ENCODE measurements around the gene FAM193A.
A peak's percentile ranks its signal among the peaks of the same experiment; 100 is the strongest.
"Not testable (repeated sequence)": the region's sequence is repeated elsewhere in the genome, so short reads cannot be mapped to it uniquely, and the experiment has no call there.

The FAM193A gene

DNA sequence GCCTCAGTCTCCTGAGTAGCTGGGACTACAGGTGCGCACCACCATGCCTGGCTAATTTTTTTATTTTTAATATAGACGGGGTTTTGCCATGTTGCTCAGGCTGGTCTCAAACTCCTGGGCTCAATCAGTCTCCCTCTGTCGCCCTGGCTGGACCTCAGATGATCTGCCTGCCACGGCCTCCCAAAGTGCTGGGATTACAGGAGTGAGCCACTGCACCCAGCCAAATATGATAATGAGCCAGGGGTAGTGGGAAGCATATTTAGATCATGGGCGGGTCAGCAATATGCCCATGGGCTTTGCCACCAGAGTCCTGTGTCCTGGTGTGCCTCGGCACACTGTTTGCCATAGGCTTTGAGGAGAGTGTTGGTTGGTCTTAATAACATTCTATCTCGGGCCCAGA, 71.8 kb downstream of the FAM193A start:
- DNase-seq: no peak

DNA sequence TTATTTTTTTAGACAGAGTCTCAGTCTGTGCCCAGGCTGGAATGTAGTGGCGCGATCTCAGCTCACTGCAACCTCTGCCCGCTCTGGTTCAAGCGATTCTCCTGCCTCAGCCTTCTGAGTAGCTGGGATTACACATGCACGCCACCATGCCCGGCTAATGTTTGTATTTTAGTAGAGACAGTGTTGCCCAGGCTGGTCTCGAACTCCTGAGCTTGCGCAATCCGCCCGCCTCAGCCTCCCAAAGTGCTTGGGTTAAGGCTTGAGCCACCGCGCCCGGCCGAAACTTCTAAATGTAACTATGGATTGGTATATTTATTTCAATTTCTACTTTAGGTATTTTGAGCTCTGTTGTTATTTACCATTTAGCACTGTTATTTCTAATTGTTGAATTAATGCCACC, 79.4 kb downstream of the FAM193A start:
- no peak for DNase-seq

DNA sequence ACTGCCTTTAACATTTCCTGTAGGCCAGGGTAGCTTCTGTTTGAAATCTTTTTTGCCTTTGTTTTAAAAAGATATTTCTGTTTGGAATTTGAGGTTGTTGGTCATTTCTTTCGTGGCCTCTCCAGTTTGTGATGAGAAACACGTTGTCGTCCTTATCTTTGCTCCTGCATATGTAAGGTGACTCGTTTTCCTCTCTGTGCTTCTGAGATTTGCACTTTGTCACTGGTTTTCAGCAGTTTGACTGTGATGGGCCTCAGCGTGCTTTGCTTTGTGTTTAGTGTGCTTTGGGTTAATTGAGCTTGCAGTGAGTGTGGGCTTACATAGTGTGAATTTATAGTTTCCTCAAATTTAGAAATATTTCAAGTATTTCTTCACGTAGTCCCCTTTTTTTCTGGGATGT, 81.5 kb downstream of the FAM193A start:
- no peak for DNase-seq

DNA sequence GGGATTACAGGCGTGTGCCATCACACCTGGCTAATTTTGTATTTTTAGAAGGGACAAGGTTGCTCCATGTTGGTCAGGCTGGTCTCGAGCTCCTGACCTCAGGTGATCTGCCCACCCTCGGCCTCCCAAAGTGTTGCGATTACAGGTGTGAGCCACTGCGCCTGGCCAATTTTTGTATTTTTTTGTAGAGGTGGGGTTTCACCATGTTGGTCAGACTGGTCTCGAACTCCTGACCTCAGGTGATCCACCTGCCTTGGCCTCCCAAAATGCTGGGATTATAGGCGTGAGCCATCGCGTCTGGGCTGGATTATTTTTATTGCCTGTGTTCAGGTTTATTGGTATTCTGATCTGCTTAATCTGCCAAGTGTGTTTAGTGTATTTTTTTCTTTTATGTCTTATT, 82.3 kb downstream of the FAM193A start:
- not testable (repeated sequence) for DNase-seq

DNA sequence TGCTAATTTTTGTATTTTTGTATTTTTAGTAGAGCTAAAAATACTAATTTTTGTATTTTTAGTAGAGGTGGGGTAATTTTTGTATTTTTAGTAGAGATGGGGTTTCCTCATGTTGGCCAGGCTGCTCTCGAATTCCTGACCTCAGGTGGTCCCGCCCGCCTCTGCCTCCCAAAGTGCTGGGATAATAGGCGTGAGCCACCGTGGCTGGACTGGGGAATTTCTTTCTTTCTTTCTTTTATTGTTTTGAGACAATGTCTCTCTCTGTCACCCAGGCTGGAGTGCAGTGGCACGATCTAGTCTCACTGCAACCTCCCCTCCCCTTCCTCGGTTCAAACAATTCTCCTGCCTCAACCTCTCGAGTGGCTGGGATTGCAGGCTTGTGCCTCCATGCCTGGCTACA, 83.0 kb downstream of the FAM193A start:
- DNase-seq: no peak

DNA sequence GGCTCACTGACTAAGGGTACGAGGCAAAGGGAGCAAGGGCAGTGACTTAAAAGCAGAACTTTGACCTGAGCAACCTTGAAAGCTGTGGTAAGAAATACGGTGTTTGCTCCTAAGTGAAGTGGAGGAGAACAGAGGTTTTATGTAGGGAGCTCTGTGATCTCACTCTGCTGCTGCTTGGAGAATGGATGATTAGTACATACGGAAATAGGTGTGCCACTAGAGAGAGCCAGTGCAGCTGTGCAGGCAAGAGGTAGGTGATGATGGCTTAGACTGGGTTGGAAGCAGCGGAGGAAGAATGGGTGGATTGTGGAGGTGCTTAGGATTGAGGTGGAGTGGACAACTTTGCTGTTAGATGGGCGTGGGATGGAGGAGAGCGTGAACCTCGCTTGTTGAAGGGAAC, 85.0 kb downstream of the FAM193A start:
- no peak for DNase-seq

DNA sequence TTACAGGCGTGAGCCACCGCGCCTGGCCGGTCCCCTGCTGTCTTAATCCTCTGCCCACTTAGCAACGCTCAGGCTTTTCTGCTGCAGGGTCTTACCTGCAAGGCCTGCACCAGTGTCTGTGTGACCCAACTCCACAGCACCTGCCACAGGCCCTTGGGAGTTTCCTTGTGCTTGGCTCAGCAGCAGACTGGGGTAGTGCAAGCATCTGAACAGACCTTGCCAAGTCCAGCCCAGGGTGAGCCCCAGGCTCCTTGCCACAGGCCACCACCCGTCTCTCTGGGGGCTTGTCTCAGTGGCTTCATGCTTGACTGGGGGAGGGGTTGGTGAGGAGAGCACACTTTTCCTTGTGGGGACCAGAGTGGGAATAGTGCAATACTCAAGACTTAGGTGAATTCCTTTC, 87.0 kb downstream of the FAM193A start:
- DNase-seq: no peak

DNA sequence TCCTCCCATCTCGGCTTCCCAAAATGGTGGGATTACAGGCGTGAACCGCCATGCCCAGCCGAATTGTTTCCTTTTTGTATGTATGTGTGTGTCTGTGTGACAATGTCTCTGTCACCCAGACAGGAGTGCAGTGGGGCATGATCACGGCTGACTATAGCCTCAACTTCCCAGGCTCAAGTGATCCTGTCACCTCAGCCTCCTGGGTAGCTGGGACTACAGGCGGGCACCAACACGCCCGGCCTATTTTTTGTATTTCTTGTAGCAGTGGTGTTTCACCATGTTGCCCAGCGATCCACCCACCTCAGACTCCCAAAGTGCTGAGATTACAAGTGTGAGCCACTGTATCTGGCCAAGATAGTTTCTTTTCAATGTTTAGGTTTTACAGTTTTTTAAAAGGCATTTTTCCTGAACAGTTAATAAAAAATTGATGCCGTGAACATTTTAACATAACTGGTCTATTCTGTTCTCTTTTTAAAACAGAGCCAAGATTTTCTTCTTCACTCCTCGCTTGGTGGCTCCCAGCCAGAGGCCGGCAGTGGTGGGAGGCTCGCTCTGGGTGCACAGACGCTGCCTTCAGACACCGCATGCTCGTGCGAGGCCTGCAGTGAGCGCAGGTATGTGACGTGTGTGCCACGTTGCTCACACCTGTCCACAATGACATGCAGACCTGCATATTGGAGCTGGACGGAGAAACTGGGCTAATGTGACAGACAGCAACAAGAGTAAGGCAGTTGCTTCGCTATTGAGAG, 88.5 kb downstream of the FAM193A start:
- peak in 1 of 56 donors; percentile 11 for DNase-seq

DNA sequence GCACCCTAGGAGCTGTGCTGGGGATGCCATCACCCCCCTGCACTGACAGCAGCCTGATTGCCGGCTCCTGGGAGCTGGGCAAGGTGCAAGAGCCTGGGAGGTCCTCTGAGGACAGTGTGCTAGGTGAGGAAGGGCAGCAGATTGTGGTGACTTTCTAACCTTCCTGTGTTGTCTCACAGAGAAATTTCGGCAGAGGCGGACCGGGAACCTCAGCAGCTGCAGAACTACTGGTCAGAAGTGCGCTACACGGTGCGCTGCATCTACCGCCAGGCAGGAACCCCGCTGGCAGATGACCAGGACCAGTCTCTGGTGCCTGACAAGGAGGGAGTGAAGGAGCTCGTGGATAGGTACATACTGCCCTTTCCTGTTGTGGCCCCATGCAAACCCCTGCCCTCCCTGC, 89.8 kb downstream of the FAM193A start:
- no peak for DNase-seq

DNA sequence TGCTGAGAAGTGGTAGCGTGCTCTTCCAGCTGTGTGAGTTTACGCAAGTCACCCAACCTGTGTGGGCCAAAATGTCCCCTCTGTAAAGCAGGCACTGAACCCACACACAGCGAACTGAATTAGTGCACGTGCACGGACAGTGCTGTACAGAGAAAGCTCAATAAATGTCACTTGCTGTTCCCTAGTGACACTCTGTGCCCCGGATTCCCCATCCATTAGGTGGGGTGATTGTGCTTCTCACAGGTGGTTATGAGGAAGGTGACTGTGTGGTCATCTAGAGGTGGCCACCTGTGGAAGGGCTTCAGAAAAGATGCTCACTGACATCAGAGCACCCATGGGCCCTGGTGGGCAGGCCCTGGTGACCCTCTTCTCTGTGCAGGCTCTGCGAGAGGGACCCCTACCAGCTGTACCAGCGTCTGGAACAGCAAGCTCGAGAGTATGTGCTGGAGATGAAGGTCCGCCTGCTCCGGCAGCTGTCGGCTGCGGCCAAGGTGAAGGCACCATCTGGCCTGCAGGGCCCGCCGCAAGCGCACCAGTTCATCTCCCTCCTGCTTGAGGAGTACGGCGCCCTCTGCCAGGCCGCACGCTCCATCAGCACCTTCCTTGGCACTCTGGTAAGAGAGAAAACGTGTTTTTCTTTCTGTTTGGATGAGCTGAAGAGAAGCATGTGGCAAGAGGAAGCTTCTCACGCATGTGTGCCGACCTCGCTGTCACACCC, 94.3 kb downstream of the FAM193A start:
- DNase-seq: no peak

DNA sequence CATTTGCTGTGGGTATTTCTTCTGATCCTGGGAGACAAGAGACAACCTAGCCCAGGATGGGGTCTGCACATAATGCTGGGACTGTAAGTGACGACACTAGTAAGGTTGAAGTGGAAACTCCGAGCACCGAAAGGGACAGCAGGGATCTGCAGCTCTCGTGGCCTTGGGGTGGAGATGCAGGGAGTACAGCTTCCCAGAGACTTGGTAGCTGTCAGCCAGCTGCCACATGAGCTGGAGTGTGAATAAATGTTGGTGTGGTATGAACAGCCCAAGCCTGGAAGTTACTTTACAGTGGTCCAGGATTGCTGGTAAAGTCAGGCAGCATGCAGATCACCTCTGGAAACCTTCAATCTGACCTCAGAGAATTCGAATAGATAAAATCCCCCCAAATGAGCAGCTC, 97.6 kb downstream of the FAM193A start:
- DNase-seq: no peak

DNA sequence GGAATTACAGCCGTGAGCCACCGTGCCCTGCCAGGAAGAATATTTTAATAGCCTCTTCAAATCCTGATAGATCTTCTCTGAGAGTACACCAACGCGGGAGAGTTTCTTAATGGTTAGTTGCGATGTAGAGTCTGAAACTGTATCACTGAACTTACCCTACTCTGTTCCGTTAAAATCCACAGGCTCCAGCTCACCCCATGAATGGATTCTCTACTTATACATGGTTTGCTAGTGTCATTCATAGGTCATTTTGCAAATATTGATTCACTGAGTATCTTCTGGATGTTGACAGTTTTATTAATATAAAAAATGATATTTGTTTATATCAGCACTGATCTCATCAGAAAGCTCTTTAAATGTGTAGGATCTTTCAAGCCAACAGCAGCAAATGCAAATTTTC, 99.9 kb downstream of the FAM193A start:
- DNase-seq: no peak

DNA sequence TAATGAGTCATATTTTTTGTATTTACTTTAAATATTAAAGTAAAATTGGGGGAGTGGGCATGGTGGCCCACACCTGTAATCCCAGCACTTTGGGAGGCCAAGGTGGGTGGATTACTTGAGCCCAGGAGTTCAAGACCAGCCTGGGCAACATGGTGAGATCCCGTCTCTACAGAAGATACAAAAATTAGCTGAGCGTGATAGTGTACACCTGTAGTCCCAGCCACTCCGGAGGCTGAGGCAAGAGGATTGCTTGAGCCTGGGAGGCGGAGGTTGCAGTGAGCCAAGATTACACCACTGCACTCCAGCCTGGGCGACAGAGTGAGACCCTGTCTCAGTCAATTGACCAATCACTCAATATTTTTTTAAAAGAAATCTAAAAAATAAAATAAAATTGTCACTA, 100.5 kb downstream of the FAM193A start:
- not testable (repeated sequence) for DNase-seq

DNA sequence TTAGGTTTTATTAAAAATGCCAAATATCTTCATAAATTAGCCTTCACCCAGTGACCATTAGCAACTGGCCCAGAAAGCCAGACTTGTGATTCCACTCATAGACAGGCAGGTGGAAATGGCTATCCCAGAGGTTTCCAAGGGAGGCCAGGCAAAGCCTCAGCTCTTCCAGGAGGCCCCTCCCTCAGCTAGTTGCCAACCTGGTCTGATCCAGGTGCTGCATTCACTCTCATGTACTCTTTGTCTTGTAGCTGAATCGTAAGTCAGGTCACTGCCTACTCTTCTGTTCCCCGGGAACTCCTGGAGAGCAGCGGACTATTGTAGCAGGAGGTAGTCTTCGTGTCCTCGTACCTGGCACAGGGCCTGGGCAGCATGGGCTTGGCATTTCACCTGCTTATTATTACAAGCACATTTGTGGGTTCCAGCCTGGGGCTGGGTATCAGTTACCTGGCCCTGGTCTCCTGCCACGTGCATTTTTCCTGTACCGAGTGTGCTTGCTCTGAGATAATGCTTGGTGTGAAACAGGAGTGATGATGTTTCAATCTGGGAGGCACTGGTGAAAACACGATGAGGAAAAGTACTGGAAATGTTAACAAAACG, 101.6 kb downstream of the FAM193A start:
- no peak for DNase-seq

DNA sequence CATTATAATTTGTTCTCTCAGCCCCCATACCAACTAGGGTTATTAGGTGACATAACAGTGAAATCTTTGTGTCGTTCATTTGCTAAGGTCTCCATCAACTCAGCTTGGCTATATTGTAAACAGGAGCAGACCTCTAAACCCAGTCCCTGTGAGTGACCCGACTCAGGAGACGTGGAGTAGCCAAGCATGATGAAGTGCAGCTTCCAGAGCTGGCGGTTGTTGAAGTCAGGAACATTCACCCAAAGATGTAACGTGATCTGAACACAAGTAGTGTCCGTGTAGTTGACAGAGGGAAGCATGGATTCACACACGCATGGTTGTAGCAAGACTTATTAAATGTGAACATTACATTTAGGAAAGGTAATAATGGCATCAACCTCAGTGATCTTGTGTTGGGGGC, 102.3 kb downstream of the FAM193A start:
- no peak for DNase-seq

DNA sequence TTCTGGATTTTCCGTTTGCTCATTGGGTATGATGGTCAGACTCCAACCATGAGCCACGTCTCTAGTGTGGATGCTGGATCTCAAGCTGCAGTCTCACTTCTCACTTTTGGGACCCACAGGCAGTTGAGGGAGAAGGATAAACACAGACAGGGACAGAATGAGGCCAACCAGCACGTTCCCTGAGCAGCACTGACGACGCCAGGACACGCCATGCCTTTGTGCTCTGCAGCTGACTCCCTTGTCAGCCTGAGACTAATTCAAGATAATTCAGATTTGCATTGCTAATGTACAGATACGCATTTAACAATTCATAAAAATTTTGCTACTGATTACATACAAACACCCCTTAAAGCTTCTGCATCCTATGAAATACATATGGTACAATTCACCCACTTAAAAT, 106.5 kb downstream of the FAM193A start:
- no peak for DNase-seq

DNA sequence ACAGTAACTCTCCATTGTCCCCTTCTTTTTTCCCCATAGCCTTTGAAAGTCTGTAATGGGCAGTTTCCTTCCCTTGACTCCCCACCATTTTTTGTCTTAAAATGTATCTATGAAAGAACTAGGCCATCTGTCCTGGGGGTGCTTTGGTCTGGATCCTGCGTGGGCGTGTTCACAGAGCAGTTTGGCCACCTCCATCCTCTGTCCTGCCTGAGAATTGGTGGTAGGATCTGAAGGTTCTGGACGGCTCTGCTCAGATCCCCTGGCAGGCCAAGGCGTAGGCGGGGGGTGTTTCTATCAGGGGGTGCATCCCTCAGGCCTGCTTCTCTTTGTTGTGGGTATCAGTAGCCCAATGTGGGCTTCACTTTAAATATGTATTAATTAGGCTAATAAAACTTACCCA, 107.1 kb downstream of the FAM193A start:
- DNase-seq: no peak

DNA sequence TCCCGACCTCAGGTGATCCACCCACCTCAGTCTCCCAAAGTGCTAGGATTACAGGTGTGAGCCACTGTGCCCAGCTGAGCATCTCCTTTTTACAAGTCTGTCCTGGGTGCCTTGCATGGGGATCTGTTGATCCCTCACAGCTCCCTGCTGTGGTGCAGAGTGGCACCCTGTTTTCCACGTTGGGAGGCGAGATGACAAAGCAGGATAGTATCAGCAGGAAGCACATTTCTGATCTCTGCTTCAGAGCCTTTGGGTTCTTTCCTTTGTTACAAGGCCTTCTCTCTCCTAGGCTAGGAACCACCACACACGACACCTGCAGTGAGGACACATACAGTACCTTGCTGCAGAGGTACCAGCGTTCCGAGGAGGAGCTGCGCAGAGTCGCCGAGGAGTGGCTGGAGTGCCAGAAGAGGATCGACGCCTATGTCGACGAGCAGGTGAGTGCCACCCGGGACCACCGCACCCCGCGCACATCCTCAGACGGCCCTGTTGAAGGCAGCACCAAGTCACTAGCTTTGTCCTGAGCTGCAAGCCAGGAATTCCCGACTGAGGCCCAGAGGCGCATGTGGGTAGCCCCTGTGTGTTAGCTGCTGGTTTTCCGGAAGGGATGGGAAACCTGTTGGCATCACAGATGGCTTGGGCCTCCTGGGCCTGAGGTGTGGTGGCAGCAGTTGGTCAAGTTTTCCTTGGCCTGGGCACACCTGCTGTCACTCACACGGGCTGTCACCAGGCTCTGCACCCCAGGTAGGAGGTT, 110.1 kb downstream of the FAM193A start:
- no peak for DNase-seq

DNA sequence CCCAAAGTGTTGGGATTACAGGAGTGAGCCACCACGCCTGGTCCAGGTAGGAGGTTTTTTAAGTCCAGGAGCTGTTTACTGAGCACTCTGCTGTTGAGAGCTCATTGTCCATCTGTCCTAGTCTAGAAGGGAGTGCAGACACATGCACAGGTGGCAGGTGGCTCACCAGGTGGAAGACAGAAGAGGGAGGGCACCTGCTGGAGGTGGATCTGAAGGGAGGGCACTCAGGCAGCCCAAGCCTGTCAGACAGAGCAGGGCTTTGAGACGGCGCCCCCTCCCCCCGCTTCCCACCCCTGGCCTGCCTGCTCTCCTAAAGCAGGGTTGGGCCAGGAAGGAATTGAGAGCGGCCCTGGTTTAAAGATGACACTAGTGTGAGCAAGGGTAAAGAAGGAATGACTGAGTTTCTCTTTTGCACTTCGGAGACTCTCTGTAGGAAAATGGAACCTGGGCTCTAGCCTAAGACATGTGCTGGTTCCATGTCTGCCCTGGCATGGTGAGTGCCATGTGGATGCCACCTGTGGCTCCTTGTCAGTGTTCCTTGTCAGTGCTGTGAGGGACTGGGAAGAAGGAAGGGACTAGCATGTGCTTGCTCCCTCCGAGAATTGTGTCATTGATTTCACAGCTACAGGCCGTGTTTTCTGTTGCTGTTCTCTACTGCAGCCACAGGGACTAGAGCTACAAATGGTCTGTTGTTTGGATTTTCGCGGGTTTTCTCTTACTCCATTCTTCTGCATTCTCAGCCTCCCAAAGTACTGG, 111.1 kb downstream of the FAM193A start:
- DNase-seq: no peak

DNA sequence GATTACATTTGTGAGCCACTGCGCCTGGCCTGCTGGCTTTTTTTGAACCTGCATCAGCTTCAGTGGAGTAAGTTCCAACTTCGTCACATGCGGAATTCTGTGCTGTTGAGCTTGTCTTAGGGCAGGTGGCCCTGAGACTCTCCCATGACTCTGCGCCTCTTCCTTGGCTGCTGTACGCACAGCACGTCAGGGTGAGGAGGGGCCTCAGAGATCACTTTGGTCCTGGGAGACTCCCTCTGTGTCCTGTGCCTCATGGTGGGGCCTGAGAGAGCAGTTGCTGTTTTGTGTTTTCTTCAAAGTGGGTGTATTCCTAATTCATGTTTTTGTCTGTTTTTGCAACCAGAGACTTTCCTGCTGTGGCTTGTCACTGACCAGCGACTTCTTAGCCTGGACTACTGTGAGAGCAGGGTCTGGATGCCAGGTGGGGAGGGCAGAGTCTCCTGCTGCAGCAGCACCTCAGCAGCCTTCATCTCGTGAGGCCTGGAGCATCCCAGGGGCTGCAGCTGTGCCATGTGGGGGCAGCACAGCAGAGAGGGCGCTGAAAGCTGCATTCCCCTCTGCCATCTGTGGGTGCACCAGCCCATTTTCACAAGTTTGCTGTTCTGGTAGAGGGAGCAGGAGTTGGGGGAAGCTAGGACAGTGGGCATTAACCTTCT, 111.8 kb downstream of the FAM193A start:
- no peak for DNase-seq

DNA sequence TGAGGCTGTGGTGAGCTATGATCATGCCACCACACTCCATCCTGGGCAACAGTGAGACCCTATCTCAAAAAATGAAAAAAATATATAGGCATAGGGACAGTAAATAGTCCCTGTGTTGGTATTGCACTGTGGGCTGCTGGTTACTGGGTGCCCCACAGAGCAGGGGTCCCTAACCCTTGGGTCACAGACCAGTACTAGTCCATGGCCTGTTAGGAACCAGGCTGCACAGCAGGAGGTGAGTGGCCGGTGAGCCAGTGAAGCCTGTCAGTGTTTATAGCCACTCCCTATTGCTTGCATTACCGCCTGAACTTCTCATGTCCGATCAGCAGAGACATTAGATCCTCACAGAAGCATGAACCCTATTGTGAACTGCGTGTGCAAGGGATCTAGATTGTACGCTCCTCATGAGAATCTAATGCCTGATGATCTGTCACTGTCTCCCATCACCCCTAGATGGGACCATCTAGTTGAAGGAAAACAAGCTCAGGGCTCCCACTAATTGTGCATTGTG, 113.2 kb downstream of the FAM193A start:
- no peak for DNase-seq
